Endothelial cell of umbilical vein (primary cell): Measurements from ENCODE around the gene GAS5. TPM values are rescaled to one million over a fixed set of nuclear protein-coding genes. Genes with fewer than 3 reads are reported as not detected.

Experiments
- BruUV-seq: library from RNA; stranded (reverse); fragments of 400-500 nt; replicated peaks from 2 replicates; lab custom pipeline; 2021; lab: Mats Ljungman, UMichigan
- CTCF ChIA-PET: fragments of 300-600, 350-600 bp; sonication (Branson Sonifier 250); formaldehyde crosslinking; loops from one replicate; lab custom pipeline; 2021; ENCODE audit warnings: antibody characterized with exemption, inconsistent platforms; lab: Charles Lee
- POLR2A ChIA-PET: fragments of 300-600, 350-600 bp; sonication (Branson Sonifier 250); formaldehyde crosslinking; loops from one replicate; lab custom pipeline; 2021; ENCODE audit warnings: antibody characterized with exemption, inconsistent platforms; lab: Charles Lee
- DNase-seq: peaks from one replicate; pipeline ENCODE4 v3.0.0-alpha.2; 2011; ENCODE audit warnings: low read depth, low spot score
- FAIRE-seq: peaks from 2 replicates; lab custom pipeline; 2011; peaks lifted over from hg19 to GRCh38; lab: Jason Lieb, UNC
- H2AFZ ChIP-seq: 2 replicates; pipeline ENCODE4 v1.6.0; 2012; ENCODE audit warnings: low read depth, low read length, control low read depth, inconsistent platforms
- H3K27ac ChIP-seq: 2 replicates; pipeline ENCODE4 v1.5.1; 2011; ENCODE audit warnings: low read depth, mild to moderate bottlenecking, control low read depth, low read length, moderate library complexity; ENCODE audit not compliant: insufficient read depth
- H3K27me3 ChIP-seq, 2 experiments: 2 replicates each; pipeline versions ENCODE4 v1.6.0 to v1.6.1; 2011; ENCODE audit warnings: low read length in 2 of 2, mixed read lengths in 1 of 2; ENCODE audit not compliant: control insufficient read depth in 2 of 2, insufficient read depth in 2 of 2
- H3K36me3 ChIP-seq, 2 experiments: 2 replicates in 1 of 2; 3 replicates in 1 of 2; pipeline ENCODE4 v1.5.1; 2011; ENCODE audit warnings: low read length in 2 of 2, mild to moderate bottlenecking in 1 of 2, moderate library complexity in 1 of 2; ENCODE audit not compliant: control insufficient read depth in 2 of 2, insufficient read depth in 2 of 2; ENCODE audit errors: extremely low read depth in 1 of 2
- H3K4me1 ChIP-seq: 3 replicates; pipeline ENCODE4 v1.5.1; 2011; ENCODE audit warnings: mild to moderate bottlenecking, low read length; ENCODE audit not compliant: control insufficient read depth, insufficient read depth; ENCODE audit errors: extremely low read depth
- H3K4me2 ChIP-seq: 2 replicates; pipeline ENCODE4 v1.6.1; 2011; ENCODE audit warnings: low read length, control low read depth, mixed read lengths; ENCODE audit not compliant: insufficient read depth
- H3K4me3 ChIP-seq, 3 experiments: fragments of 200-600 bp in 1 of 3; sonication (generic), shearing (Covaris generic) in 1 of 3; replicated peaks in 1 of 3; 2 replicates each; pipeline ENCODE4 v1.5.1; 2011 to 2016; ENCODE audit warnings: control low read depth in 3 of 3, low read length in 3 of 3, mild to moderate bottlenecking in 2 of 3, inconsistent platforms in 1 of 3, low read depth in 1 of 3, moderate library complexity in 1 of 3; ENCODE audit not compliant: insufficient read depth in 1 of 3
- H3K79me2 ChIP-seq: 2 replicates; pipeline ENCODE4 v1.6.0; 2012; ENCODE audit warnings: low read length, inconsistent platforms; ENCODE audit not compliant: control insufficient read depth, insufficient read depth
- H3K9ac ChIP-seq: replicated peaks from 2 replicates; pipeline ENCODE3; 2011; ENCODE audit warnings: low read length, control low read depth; ENCODE audit not compliant: insufficient read depth; ENCODE audit errors: extremely low read depth
- H3K9me1 ChIP-seq: replicated peaks from 3 replicates; pipeline ENCODE4 v1.6.0; 2011; ENCODE audit warnings: mild to moderate bottlenecking, low read length; ENCODE audit not compliant: control insufficient read depth, insufficient read depth; ENCODE audit errors: extremely low read depth
- H3K9me3 ChIP-seq: replicated peaks from 2 replicates; pipeline ENCODE4 v1.5.1; 2012; ENCODE audit warnings: low read length, inconsistent platforms; ENCODE audit not compliant: control insufficient read depth, insufficient read depth
- H4K20me1 ChIP-seq: replicated peaks from 2 replicates; pipeline ENCODE3; 2011; ENCODE audit warnings: mild to moderate bottlenecking, low read length; ENCODE audit not compliant: control insufficient read depth, insufficient read depth; ENCODE audit errors: extremely low read depth
- MYC ChIP-seq: IDR thresholded peaks from one replicate; pipeline ENCODE4 v1.6.1; 2011; ENCODE audit warnings: mild to moderate bottlenecking, low read depth, low read length
- POLR2AphosphoS5 ChIP-seq: IDR thresholded peaks from 2 replicates; pipeline ENCODE4 v1.6.1; 2012; ENCODE audit warnings: low read depth, mild to moderate bottlenecking, control low read depth, low read length, moderate library complexity; ENCODE audit not compliant: insufficient read depth
- dilution Hi-C: fragments of 300-500 bp; cut with MboI; formaldehyde crosslinking; loops from one replicate; pipeline ENCODE4 v1.15.0; 2019; ENCODE audit warnings: low sequenced_read_pairs; ENCODE audit not compliant: extremely low pct_ligation_motif_present
- intact Hi-C: fragments of 100-400 bp; cut with micrococcal nuclease; formaldehyde crosslinking; loops from one replicate; pipeline ENCODE4 v1.10.0; 2022
- polyA plus RNA-seq, 4 experiments: library from polyadenylated mRNA; depleted of rRNA in 3 of 4; stranded (reverse) in 3 of 4; unstranded in 1 of 4; fragments of >200 nt; gene quantifications; 2 replicates each; pipeline versions ENCODE4 v1.2.1 to v1.2.3, GENCODE V29; 2011 to 2012; ENCODE audit warnings: missing spikeins in 1 of 4
- total RNA-seq: library from RNA; stranded (reverse); gene quantifications from 2 replicates; pipeline ENCODE4 v1.2.3, GENCODE V29; 2021
- TF ChIP-seq, protein P1 (sequence below): IDR thresholded peaks from 2 replicates; pipeline ENCODE4 v1.6.1; 2011; ENCODE audit not compliant: insufficient read depth, insufficient read length
- TF ChIP-seq, protein P2 (sequence below), 2 donors: IDR thresholded peaks; 1 replicate in 1 of 2; 2 replicates in 1 of 2; pipeline ENCODE4 v1.5.1; 2011; ENCODE audit warnings: low read length in 2 of 2, mild to moderate bottlenecking in 2 of 2, moderate library complexity in 2 of 2, control low read depth in 1 of 2, inconsistent platforms in 1 of 2, low read depth in 1 of 2; ENCODE audit not compliant: insufficient read depth in 1 of 2; ENCODE audit errors: extremely low read depth in 1 of 2

GAS5 gene
- total and polyA plus RNA-seq, 2 donors (not counting 3 experiments of a cell fraction or from before 2014, with no cell fraction given), result 343 to 492 TPM

GRCh38 chr1:173869021-173869359 lies 1.2 kb upstream of the GAS5 start:
- H3K9me3 ChIP-seq, result no peaks in the 10 kb centered on the region
- H3K4me2 ChIP-seq, result peak overlapping the region; percentile 49
- H3K27me3 ChIP-seq, result no peaks in the 10 kb centered on the region
- no TSS peak for BruUV-seq
- H3K79me2 ChIP-seq, result peaks cover 37% of the 10 kb centered on the region
- H3K4me3 ChIP-seq, result peak overlapping the region; percentile 13 to 90 (median 49)
- ChIA-PET POLR2A (interaction anchor here (0.5 to 2.5 kb wide), 5 partner anchors 8 to 1338 kb away, joined by 3 to 18 read pairs (median 7); partner anchors contain the start of genes CENPL and DARS2), CTCF (interaction anchor here (0.9 to 2.1 kb wide), 5 partner anchors 21 to 1127 kb away, joined by 3 to 6 read pairs (median 5); partner anchors contain the start of gene DARS2)
- H4K20me1 ChIP-seq, result peaks cover 3% of the 10 kb centered on the region
- peak overlapping the region; percentile 64 for H3K27ac ChIP-seq
- peak; percentile 88 for DNase-seq
- intact Hi-C loops (loop anchor here (2.0 to 5.0 kb wide), 4 partner anchors 290 to 1128 kb away; partner anchors contain the start of genes CACYBP and RABGAP1L), dilution Hi-C loops (no loop called here)
- FAIRE-seq, result peak; percentile 72
- H3K36me3 ChIP-seq, result peaks cover 5 to 28% of the 10 kb centered on the region in 2 experiments
- no peaks in the 10 kb centered on the region for H3K9me1 ChIP-seq
- peak overlapping the region; percentile 0 for H2AFZ ChIP-seq
- H3K4me1 ChIP-seq, result peaks cover 47% of the 10 kb centered on the region
- TF ChIP-seq, protein P1, sequence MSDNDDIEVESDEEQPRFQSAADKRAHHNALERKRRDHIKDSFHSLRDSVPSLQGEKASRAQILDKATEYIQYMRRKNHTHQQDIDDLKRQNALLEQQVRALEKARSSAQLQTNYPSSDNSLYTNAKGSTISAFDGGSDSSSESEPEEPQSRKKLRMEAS, result no peak
- TF ChIP-seq POLR2AphosphoS5, result no peak
- no peak for TF ChIP-seq MYC
- TF ChIP-seq, protein P2, sequence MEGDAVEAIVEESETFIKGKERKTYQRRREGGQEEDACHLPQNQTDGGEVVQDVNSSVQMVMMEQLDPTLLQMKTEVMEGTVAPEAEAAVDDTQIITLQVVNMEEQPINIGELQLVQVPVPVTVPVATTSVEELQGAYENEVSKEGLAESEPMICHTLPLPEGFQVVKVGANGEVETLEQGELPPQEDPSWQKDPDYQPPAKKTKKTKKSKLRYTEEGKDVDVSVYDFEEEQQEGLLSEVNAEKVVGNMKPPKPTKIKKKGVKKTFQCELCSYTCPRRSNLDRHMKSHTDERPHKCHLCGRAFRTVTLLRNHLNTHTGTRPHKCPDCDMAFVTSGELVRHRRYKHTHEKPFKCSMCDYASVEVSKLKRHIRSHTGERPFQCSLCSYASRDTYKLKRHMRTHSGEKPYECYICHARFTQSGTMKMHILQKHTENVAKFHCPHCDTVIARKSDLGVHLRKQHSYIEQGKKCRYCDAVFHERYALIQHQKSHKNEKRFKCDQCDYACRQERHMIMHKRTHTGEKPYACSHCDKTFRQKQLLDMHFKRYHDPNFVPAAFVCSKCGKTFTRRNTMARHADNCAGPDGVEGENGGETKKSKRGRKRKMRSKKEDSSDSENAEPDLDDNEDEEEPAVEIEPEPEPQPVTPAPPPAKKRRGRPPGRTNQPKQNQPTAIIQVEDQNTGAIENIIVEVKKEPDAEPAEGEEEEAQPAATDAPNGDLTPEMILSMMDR (IDR thresholded peaks at IDR 0.05; ENCODE audit: extremely low read depth in 1 of 2, insufficient read depth in 1 of 2, low read depth in 1 of 2, low read length in 2 of 2), result no peak
- peak overlapping the region; percentile 54 for H3K9ac ChIP-seq
